Endodermal cell (in vitro differentiated cells): ENCODE results near the gene KAT2A. TPM values are rescaled to one million over a fixed set of nuclear protein-coding genes. Genes with fewer than 3 reads are reported as not detected.

Experiments
- DNase-seq: peaks from one replicate; pipeline ENCODE4 v3.0.0-alpha.2; 2017
- H3K27ac ChIP-seq: 2 replicates; pipeline ENCODE4 v1.5.1; 2013; ENCODE audit warnings: mild to moderate bottlenecking, low read depth, low read length, moderate library complexity
- H3K27me3 ChIP-seq: 2 replicates; pipeline ENCODE4 v1.6.1; 2013; ENCODE audit warnings: mild to moderate bottlenecking, low read length, moderate library complexity; ENCODE audit not compliant: insufficient read depth, control insufficient read depth, poor library complexity, severe bottlenecking
- H3K36me3 ChIP-seq: 2 replicates; pipeline ENCODE4 v1.7.0; 2013; ENCODE audit warnings: mild to moderate bottlenecking, low read length, moderate library complexity; ENCODE audit not compliant: control insufficient read depth, insufficient read depth
- H3K4me1 ChIP-seq: one replicate; pipeline ENCODE4 v1.7.0; 2013; ENCODE audit warnings: low read length; ENCODE audit not compliant: control insufficient read depth, insufficient read depth
- H3K4me3 ChIP-seq: 2 replicates; pipeline ENCODE4 v1.5.1; 2013; ENCODE audit warnings: mild to moderate bottlenecking, low read length, moderate library complexity
- H3K9ac ChIP-seq: 2 replicates; pipeline ENCODE4 v1.6.1; 2013; ENCODE audit warnings: mild to moderate bottlenecking, low read length, moderate library complexity; ENCODE audit not compliant: poor library complexity, severe bottlenecking; ENCODE audit errors: extremely low read depth
- H3K9me3 ChIP-seq: 2 replicates; pipeline ENCODE4 v1.6.1; 2013; ENCODE audit warnings: mild to moderate bottlenecking, low read length, moderate library complexity; ENCODE audit not compliant: control insufficient read depth
- H3K27ac Mint-ChIP-seq: 2 replicates; pipeline ENCODE4 v1.8.0; 2020; ENCODE audit warnings: mixed read lengths
- H3K27me3 Mint-ChIP-seq: 2 replicates; pipeline ENCODE4 v1.8.0; 2021; ENCODE audit warnings: mild to moderate bottlenecking, mixed read lengths; ENCODE audit not compliant: insufficient read depth
- H3K36me3 Mint-ChIP-seq: 2 replicates; pipeline ENCODE4 v1.8.0; 2020; ENCODE audit warnings: low read depth, mixed read lengths
- H3K4me1 Mint-ChIP-seq: 2 replicates; pipeline ENCODE4 v1.8.0; 2020; ENCODE audit warnings: mixed read lengths
- H3K4me3 Mint-ChIP-seq: 2 replicates; pipeline ENCODE4 v1.8.0; 2020; ENCODE audit warnings: mild to moderate bottlenecking, moderate library complexity, mixed read lengths
- H3K9me3 Mint-ChIP-seq: 2 replicates; pipeline ENCODE4 v1.8.0; 2020; ENCODE audit warnings: mild to moderate bottlenecking, mixed read lengths
- WGBS, 2 experiments: methylation state at CpG; one replicate each; pipeline versions ENCODE4 v1.1.5 to v1.1.7; 2013; ENCODE audit warnings: missing lambda C conversion rate in 2 of 2, mixed read lengths in 1 of 2; ENCODE audit not compliant: insufficient coverage in 1 of 2, insufficient read length in 1 of 2; 5-methylcytosine and 5-hydroxymethylcytosine counted together
- total RNA-seq, 2 donors: library from RNA; stranded (reverse); fragmentation: NEBNext Ultra II Directional in 1 of 2; extraction: Animal tissue kit (Norgen Biotek cat#: 25700) in 1 of 2; gene quantifications; 2 replicates in 1 of 2; 3 replicates in 1 of 2; pipeline ENCODE4 v1.2.1, GENCODE V29; 2021
- TF ChIP-seq, protein P1 (sequence below): fragments of 200-600 bp; sonication (generic); conservative IDR thresholded peaks from 2 replicates; pipeline ENCODE4 v1.5.0; 2021; ENCODE audit warnings: antibody characterized with exemption, mild to moderate bottlenecking

Gene KAT2A
- total RNA-seq, 2 donors from 2014 or later: 48.0 to 57.6 TPM

- H3K27ac Mint-ChIP-seq: no peak overlapping the region
- Histone ChIP-seq H3K27ac (no peak overlapping the region), H3K9me3 (no peaks in the 10 kb centered on the region), H3K4me1 (peaks cover 6% of the 10 kb centered on the region), H3K4me3 (no peak overlapping the region), H3K9ac (no peak overlapping the region), H3K36me3 (no peaks in the 10 kb centered on the region), H3K27me3 (no peaks in the 10 kb centered on the region)
- H3K27me3 Mint-ChIP-seq: no peaks in the 10 kb centered on the region
- H3K36me3 Mint-ChIP-seq: no peaks in the 10 kb centered on the region
- H3K4me1 Mint-ChIP-seq: peaks cover 9% of the 10 kb centered on the region
- DNase-seq: no peak
- 91 to 96% methylated on average over 11 to 14 of the region's 14 CpGs for whole genome bisulfite sequencing, 2 experiments
- no peaks in the 10 kb centered on the region for H3K9me3 Mint-ChIP-seq
- TF ChIP-seq, protein P1, sequence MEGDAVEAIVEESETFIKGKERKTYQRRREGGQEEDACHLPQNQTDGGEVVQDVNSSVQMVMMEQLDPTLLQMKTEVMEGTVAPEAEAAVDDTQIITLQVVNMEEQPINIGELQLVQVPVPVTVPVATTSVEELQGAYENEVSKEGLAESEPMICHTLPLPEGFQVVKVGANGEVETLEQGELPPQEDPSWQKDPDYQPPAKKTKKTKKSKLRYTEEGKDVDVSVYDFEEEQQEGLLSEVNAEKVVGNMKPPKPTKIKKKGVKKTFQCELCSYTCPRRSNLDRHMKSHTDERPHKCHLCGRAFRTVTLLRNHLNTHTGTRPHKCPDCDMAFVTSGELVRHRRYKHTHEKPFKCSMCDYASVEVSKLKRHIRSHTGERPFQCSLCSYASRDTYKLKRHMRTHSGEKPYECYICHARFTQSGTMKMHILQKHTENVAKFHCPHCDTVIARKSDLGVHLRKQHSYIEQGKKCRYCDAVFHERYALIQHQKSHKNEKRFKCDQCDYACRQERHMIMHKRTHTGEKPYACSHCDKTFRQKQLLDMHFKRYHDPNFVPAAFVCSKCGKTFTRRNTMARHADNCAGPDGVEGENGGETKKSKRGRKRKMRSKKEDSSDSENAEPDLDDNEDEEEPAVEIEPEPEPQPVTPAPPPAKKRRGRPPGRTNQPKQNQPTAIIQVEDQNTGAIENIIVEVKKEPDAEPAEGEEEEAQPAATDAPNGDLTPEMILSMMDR: no peak
- no peak overlapping the region for H3K4me3 Mint-ChIP-seq
Measured at GRCh38 chr17:42159796-42160530, 38.8 kb upstream of the KAT2A start.

GRCh38 chr17:42155614-42156045, 34.5 kb upstream of the KAT2A start:
- Mint-ChIP-seq H3K9me3 (no peaks in the 10 kb centered on the region), H3K27ac (peak overlapping the region; percentile 91), H3K4me1 (peaks cover 20% of the 10 kb centered on the region), H3K4me3 (peak overlapping the region; percentile 81), H3K27me3 (no peaks in the 10 kb centered on the region), H3K36me3 (peaks cover 4% of the 10 kb centered on the region)
- no peak overlapping the region for H3K27ac ChIP-seq
- WGBS, 2 experiments: 30% methylated on average over 14 to 17 of the region's 17 CpGs
- H3K9me3 ChIP-seq: no peaks in the 10 kb centered on the region
- H3K4me1 ChIP-seq: peaks cover 9% of the 10 kb centered on the region
- DNase-seq: peak; percentile 87
- peak overlapping the region; percentile 51 for H3K9ac ChIP-seq
- TF ChIP-seq, protein P1: no peak
- no peaks in the 10 kb centered on the region for H3K27me3 ChIP-seq
- H3K36me3 ChIP-seq: peaks cover 5% of the 10 kb centered on the region
- peak overlapping the region; percentile 86 for H3K4me3 ChIP-seq

- H3K27me3 Mint-ChIP-seq: no peaks in the 10 kb centered on the region
- Histone ChIP-seq H3K4me1 (peaks cover 7% of the 10 kb centered on the region), H3K9me3 (no peaks in the 10 kb centered on the region), H3K27me3 (no peaks in the 10 kb centered on the region), H3K27ac (no peak overlapping the region), H3K4me3 (peak overlapping the region; percentile 99), H3K36me3 (peaks cover 7% of the 10 kb centered on the region), H3K9ac (peak overlapping the region; percentile 89)
- H3K27ac Mint-ChIP-seq: peak overlapping the region; percentile 81
- H3K4me3 Mint-ChIP-seq: peak overlapping the region; percentile 81
- peaks cover 20% of the 10 kb centered on the region for H3K4me1 Mint-ChIP-seq
- 10 to 17% methylated on average over 2 to 9 of the region's 15 CpGs for WGBS, 2 experiments
- no peak for DNase-seq
- H3K36me3 Mint-ChIP-seq: peaks cover 4% of the 10 kb centered on the region
- H3K9me3 Mint-ChIP-seq: no peaks in the 10 kb centered on the region
- TF ChIP-seq, protein P1: no peak
Measured at GRCh38 chr17:42153919-42154742, 33.0 kb upstream of the KAT2A start.
